Stimulated activated effector memory CD8-positive, alpha-beta T cell treated with anti-CD3 and anti-CD28 coated beads, Interleukin-12 subunit alpha, Interleukin-12 subunit beta, amount 100 ng/mL, for 72 hours (primary cell): Measurements from ENCODE around the gene TNFRSF1A.
"Not testable (repeated sequence)": the region's sequence is repeated elsewhere in the genome, so short reads cannot be mapped to it uniquely, and the experiment has no call there.

Experiments used
- ATAC-seq: fragments of 150-1000 bp; cut with Tn5 transposase; 2 replicates; pipeline ENCODE4 v1.10.0; 2021
- DNase-seq, 2 donors: peaks; one replicate each; pipeline ENCODE4 v3.0.0; 2021 to 2022; ENCODE audit warnings: low spot score in 2 of 2
- H3K27ac Mint-ChIP-seq: one replicate; pipeline ENCODE4 v1.8.0; 2022; ENCODE audit warnings: mild to moderate bottlenecking, mixed read lengths
- H3K36me3 Mint-ChIP-seq: one replicate; pipeline ENCODE4 v1.8.0; 2022; ENCODE audit warnings: mild to moderate bottlenecking, mixed read lengths
- H3K4me1 Mint-ChIP-seq: one replicate; pipeline ENCODE4 v1.8.0; 2022; ENCODE audit warnings: mixed read lengths
- H3K4me3 Mint-ChIP-seq: one replicate; pipeline ENCODE4 v1.8.0; 2022; ENCODE audit warnings: mild to moderate bottlenecking, mixed read lengths
- H3K9me3 Mint-ChIP-seq: one replicate; pipeline ENCODE4 v1.8.0; 2022; ENCODE audit warnings: mixed read lengths

TNFRSF1A gene

DNA sequence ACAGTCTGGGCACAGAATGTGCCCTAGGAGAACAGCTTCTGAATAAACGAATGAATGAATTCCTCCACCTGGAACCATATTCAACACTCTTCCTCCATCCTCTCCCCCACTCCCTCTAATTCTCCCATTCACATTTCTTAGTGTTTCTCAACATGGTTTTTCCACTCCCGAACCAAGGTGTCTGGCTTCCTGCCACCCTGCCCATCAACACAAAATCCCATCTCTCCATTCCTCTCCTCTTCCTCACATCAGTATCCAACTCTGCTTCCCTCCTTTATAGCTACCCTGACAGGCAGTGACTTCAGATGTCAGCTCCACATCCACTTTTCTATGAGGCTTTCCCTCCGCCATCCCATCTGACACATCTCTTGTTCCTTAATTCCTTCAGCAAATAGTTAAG is 2.9 kb downstream of the TNFRSF1A start:
- no peak for ATAC-seq
- no peak for DNase-seq
- Mint-ChIP-seq H3K27ac (no peak overlapping the region), H3K36me3 (peaks cover 21% of the 10 kb centered on the region), H3K9me3 (no peaks in the 10 kb centered on the region), H3K4me1 (peaks cover 25% of the 10 kb centered on the region), H3K4me3 (no peak overlapping the region)

- ATAC-seq, H3K9me3 Mint-ChIP-seq, H3K4me3 Mint-ChIP-seq, DNase-seq, H3K27ac Mint-ChIP-seq: not testable (repeated sequence)
- Mint-ChIP-seq H3K4me1 (peaks cover 20% of the 10 kb centered on the region), H3K36me3 (peaks cover 26% of the 10 kb centered on the region)
Observed at GRCh38 chr12:6338536-6338935, 3.3 kb downstream of the TNFRSF1A start.

DNA sequence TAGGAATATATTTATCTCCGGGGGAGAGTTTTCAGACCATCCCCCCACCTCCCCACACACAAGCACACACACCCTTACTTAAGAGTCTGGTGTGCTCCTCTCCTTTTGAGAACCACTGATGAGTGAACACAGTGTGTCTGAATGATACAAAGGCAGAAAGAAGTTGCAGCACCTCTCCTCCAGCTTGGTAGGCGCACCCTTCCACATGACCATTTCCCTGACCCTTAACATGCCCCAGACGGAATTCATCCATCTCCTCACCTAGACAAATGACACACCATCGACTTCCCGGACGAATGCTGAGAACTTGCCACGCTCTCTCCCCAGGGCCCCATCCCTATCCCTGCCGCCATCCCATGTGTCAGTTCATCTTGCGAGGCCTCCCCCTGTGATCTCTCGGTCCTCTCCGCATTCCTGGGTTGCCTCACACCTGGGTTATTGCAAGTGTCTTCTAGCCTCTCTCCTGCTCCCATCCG is 3.9 kb downstream of the TNFRSF1A start:
- Mint-ChIP-seq H3K9me3 (no peaks in the 10 kb centered on the region), H3K36me3 (peaks cover 31% of the 10 kb centered on the region), H3K27ac (no peak overlapping the region), H3K4me1 (peaks cover 15% of the 10 kb centered on the region), H3K4me3 (no peak overlapping the region)
- DNase-seq (no peak), ATAC-seq (no peak)

DNA sequence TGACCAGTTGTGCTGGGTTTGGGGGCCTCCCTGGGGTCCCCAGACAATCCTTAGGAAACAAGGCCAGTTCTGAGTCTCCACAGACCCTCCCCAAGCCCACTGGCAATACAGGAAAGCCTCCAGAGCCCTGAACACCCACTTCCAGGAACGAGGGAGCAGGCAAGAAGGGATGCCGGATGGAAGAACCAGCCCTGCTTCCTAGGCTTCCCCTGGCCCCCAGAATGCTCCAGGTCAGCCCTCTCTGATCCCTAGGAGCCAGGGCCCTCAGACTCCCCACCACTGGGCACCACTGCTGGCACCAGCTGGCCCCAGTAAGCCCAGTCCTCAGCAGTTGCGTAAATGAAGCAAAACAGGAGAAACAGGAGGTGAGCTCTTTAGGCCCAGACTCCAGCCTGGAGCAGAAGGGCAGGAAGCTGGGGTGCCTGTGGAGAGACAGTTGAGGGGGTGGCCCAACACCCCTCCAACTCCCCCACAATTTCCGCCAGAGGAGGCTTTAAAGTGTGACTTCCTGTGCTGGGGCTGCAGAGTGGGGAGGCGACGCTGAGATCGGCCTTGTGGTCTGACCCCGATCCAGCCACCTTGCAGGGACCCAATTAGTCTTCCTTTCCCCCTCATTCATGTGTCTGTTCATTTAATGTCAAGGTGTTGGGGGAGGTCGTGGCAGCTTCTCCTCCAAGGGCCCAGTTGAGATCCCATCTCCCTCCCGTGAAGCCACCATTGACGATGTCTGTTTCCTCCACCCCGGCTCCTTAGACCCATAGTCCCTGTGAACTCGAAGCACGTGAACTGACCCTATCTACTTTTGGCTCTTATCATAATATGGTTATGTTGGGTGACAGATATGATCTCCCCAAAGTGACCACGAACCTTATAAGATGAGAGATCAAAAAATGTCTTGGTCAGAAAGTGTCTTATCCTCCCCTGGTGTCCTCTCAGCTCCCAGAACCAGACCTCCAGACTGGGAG is 4.7 kb downstream of the TNFRSF1A start:
- H3K27ac Mint-ChIP-seq: no peak overlapping the region
- peak; percentile 46 to 79 for DNase-seq
- no peaks in the 10 kb centered on the region for H3K9me3 Mint-ChIP-seq
- ATAC-seq: peak; percentile 2
- H3K4me3 Mint-ChIP-seq: no peak overlapping the region
- peaks cover 7% of the 10 kb centered on the region for H3K4me1 Mint-ChIP-seq
- peaks cover 39% of the 10 kb centered on the region for H3K36me3 Mint-ChIP-seq

DNA sequence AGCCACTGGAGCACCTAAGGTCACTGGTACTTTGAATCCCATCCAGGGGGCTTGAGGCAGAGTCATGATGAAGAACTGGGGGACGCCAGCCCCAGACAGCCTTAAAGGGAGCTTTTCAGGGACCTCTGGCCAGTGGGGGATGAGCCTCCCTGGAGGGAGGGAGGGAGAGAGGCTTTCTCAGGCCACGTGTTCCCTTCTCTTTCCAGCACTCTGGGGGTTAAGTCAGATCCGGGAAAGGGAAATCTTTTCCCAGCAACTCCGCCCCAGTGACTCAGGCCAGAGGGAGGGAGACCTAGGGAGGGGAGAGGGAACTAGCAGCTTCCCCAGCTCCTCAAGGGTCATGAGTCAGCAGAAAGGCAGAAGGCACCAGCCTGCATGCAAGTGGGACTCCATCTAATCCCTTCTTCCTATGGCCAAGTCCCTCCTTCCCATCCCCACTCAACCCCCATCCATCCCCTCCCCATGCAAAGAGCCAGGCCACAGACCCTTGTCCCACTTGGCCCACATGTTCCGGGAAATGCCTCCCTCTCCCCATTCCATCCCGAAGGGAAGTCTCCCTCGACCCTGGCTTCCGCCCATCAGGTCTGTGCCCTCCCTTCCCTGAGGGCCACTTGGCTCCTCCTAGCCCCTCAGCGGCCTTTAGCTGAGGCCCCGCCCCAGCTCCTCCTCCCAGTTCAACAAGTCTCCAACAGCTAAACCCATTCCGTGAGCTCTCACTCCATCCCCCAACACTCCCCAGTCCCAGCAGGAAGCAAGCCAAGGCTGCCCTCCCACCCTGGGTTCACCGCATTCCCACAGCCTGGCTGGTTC is 5.6 kb downstream of the TNFRSF1A start:
- Mint-ChIP-seq H3K27ac (no peak overlapping the region), H3K4me3 (no peak overlapping the region), H3K9me3 (no peaks in the 10 kb centered on the region)

DNA sequence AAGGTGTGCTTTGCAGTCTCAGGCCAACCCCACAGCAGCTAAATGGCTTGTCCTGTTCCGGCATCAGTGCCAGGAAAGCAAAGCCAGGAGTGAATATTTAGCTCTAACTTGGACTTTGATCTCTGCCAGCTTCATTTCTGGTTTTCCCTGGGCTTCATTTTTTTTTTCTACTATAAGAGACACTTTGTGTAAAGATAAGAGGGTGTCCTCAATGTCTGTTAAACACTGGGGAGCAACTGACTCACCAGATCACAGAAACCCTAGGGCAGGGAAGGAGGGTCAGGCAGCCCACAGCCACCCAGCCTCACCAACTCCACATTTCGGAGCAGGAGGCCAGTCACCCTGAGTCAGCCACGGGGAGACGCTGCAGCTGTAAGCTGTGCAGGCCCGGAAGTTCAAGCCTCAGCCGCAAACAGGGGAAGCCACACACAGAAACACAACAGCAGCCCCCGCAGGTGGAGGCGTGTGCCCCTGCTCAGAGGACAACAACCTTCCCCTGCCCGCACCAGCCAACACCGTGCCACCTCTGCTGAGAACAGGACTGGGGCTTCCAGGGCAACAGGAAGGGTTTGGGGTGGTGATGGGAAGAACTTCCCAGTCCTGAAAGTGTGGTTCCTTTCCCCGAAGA is 6.3 kb downstream of the TNFRSF1A start:
- ATAC-seq (peak; percentile 85), DNase-seq (peak; percentile 69 to 90)
- H3K9me3 Mint-ChIP-seq: no peaks in the 10 kb centered on the region
- H3K36me3 Mint-ChIP-seq: peaks cover 55% of the 10 kb centered on the region
- peaks cover 6% of the 10 kb centered on the region for H3K4me1 Mint-ChIP-seq
- H3K4me3 Mint-ChIP-seq: no peak overlapping the region
- no peak overlapping the region for H3K27ac Mint-ChIP-seq

More for the DNA sequence above, 5.6 kb downstream of the TNFRSF1A start:
- ATAC-seq (peak; percentile 59), DNase-seq (peak; percentile 41 to 79)
- H3K4me1 Mint-ChIP-seq: peaks cover 4% of the 10 kb centered on the region
- peaks cover 48% of the 10 kb centered on the region for H3K36me3 Mint-ChIP-seq

- ATAC-seq (no peak), DNase-seq (no peak)
- H3K4me3 Mint-ChIP-seq: no peak overlapping the region
- peaks cover 6% of the 10 kb centered on the region for H3K4me1 Mint-ChIP-seq
- H3K9me3 Mint-ChIP-seq: no peaks in the 10 kb centered on the region
- H3K27ac Mint-ChIP-seq: no peak overlapping the region
- peaks cover 61% of the 10 kb centered on the region for H3K36me3 Mint-ChIP-seq
Observed at GRCh38 chr12:6334940-6335450, 6.9 kb downstream of the TNFRSF1A start.

- Mint-ChIP-seq H3K36me3 (peaks cover 67% of the 10 kb centered on the region), H3K27ac (no peak overlapping the region), H3K4me3 (no peak overlapping the region), H3K9me3 (no peaks in the 10 kb centered on the region), H3K4me1 (peaks cover 6% of the 10 kb centered on the region)
- DNase-seq: no peak
- ATAC-seq: no peak
Observed at GRCh38 chr12:6334359-6334758, 7.5 kb downstream of the TNFRSF1A start.

- Mint-ChIP-seq H3K9me3 (no peaks in the 10 kb centered on the region), H3K27ac (no peak overlapping the region), H3K4me3 (no peak overlapping the region), H3K36me3 (peaks cover 74% of the 10 kb centered on the region), H3K4me1 (peaks cover 6% of the 10 kb centered on the region)
- DNase-seq (no peak), ATAC-seq (peak; percentile 62)
Observed at GRCh38 chr12:6333566-6333965, 8.3 kb downstream of the TNFRSF1A start.

- Mint-ChIP-seq H3K4me3 (no peak overlapping the region), H3K36me3 (peaks cover 79% of the 10 kb centered on the region), H3K4me1 (peaks cover 6% of the 10 kb centered on the region), H3K9me3 (no peaks in the 10 kb centered on the region), H3K27ac (no peak overlapping the region)
- ATAC-seq (no peak), DNase-seq (no peak)
Observed at GRCh38 chr12:6333029-6333428, 8.8 kb downstream of the TNFRSF1A start.

DNA sequence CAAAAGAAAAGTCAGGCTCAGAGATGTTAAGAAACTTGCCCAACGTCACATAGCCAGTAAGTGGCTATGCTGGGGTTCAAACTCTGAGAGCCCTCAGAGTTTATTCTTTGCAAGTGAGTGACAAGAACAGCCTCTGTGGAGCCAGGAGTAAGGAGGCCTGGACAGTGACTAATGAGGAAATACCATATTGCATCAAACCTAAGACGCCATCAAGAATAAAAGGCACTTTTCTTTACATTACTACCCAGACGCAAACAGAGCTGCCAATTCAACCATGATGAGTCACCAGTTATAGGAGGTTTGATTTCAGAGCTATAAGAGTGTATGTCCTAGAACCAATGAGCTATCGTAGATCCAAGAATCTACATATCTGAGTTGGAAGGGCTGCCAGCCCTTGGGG is 9.4 kb downstream of the TNFRSF1A start:
- DNase-seq: no peak
- Mint-ChIP-seq H3K9me3 (no peaks in the 10 kb centered on the region), H3K4me3 (no peak overlapping the region), H3K36me3 (peaks cover 82% of the 10 kb centered on the region), H3K27ac (no peak overlapping the region), H3K4me1 (peaks cover 6% of the 10 kb centered on the region)
- no peak for ATAC-seq

GRCh38 chr12:6330999-6331714 is 10.7 kb downstream of the TNFRSF1A start:
- H3K4me3 Mint-ChIP-seq: no peak overlapping the region
- no peaks in the 10 kb centered on the region for H3K9me3 Mint-ChIP-seq
- peak overlapping the region; percentile 63 for H3K27ac Mint-ChIP-seq
- H3K36me3 Mint-ChIP-seq: peaks cover 95% of the 10 kb centered on the region
- H3K4me1 Mint-ChIP-seq: peaks cover 14% of the 10 kb centered on the region
- no peak for ATAC-seq
- DNase-seq: no peak

DNA sequence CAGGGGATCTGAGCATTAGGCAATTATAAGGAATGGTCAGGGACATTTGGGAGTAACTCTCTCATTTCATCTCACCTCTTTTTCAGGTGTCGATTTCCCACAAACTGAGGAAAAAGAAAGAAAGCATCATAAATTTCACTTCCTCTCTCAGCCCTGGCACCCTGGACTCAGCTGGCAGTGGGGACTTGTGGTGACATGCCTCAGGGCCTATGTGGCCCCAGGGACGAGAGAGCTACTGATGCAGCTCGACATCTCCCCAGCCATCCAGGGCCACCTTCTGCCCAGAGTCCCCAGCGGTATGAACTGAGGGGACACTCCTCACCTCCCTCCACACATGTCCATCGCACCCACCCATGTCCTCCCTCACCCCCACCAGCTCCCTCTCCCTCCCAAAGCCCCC is 11.7 kb downstream of the TNFRSF1A start:
- ATAC-seq: no peak
- H3K27ac Mint-ChIP-seq: peak overlapping the region; percentile 63
- H3K4me1 Mint-ChIP-seq: peaks cover 21% of the 10 kb centered on the region
- H3K36me3 Mint-ChIP-seq: peaks cover 93% of the 10 kb centered on the region
- H3K4me3 Mint-ChIP-seq: no peak overlapping the region
- H3K9me3 Mint-ChIP-seq: no peaks in the 10 kb centered on the region
- no peak for DNase-seq

- H3K4me3 Mint-ChIP-seq: no peak overlapping the region
- no peak for ATAC-seq
- no peak for DNase-seq
- peak overlapping the region; percentile 17 for H3K27ac Mint-ChIP-seq
- H3K9me3 Mint-ChIP-seq: no peaks in the 10 kb centered on the region
- H3K36me3 Mint-ChIP-seq: peaks cover 92% of the 10 kb centered on the region
- peaks cover 26% of the 10 kb centered on the region for H3K4me1 Mint-ChIP-seq
Observed at GRCh38 chr12:6329703-6330064, 12.2 kb downstream of the TNFRSF1A start.
